Astrocyte of the cerebellum (primary cell): ENCODE measurements around the gene SAMD8.
"Not testable (repeated sequence)": the region's sequence is repeated elsewhere in the genome, so short reads cannot be mapped to it uniquely, and the experiment has no call there.

ENCODE experiments used
- DNase-seq: peaks from one replicate; pipeline ENCODE4 v3.0.0-alpha.2; 2011; ENCODE audit warnings: low read depth
- H3K4me3 ChIP-seq: 2 replicates; pipeline ENCODE4 v1.5.1; 2011; ENCODE audit warnings: mild to moderate bottlenecking, low read depth, low read length, moderate library complexity
- CTCF ChIP-seq: IDR thresholded peaks from 2 replicates; pipeline ENCODE4 v1.5.1; 2012; ENCODE audit warnings: low read length, low read depth, moderate library complexity, mild to moderate bottlenecking; ENCODE audit errors: missing control alignments
- in situ Hi-C: cut with HindIII; loops from 2 replicates; pipeline ENCODE4 v1.10.0; 2017; ENCODE audit warnings: low sequenced_read_pairs

The SAMD8 gene

GRCh38 chr10:75212343-75212742 is 100.9 kb downstream of the SAMD8 start:
- H3K4me3 ChIP-seq = no peak overlapping the region
- DNase-seq = no peak
- no peak for TF ChIP-seq CTCF
- in situ Hi-C loops = no loop called here

- in situ Hi-C loops = no loop called here
- DNase-seq = no peak
- no peak overlapping the region for H3K4me3 ChIP-seq
- TF ChIP-seq CTCF = no peak
Observed at GRCh38 chr10:75220274-75220673, 108.8 kb downstream of the SAMD8 start.

- DNase-seq, H3K4me3 ChIP-seq, in situ Hi-C loops: not testable (repeated sequence)
Observed at GRCh38 chr10:75221492-75221891, 110.0 kb downstream of the SAMD8 start.

- no peak for TF ChIP-seq CTCF
- DNase-seq = no peak
- H3K4me3 ChIP-seq = no peak overlapping the region
- in situ Hi-C loops = no loop called here
Observed at GRCh38 chr10:75223507-75223906, 112.1 kb downstream of the SAMD8 start.

- in situ Hi-C loops = no loop called here
- no peak overlapping the region for H3K4me3 ChIP-seq
- no peak for DNase-seq
- no peak for TF ChIP-seq CTCF
Observed at GRCh38 chr10:75226095-75226494, 114.6 kb downstream of the SAMD8 start.

GRCh38 chr10:75226656-75227055 is 115.2 kb downstream of the SAMD8 start:
- in situ Hi-C loops = no loop called here

GRCh38 chr10:75228278-75228677 is 116.8 kb downstream of the SAMD8 start:
- no peak overlapping the region for H3K4me3 ChIP-seq
- TF ChIP-seq CTCF = no peak
- in situ Hi-C loops = no loop called here
- no peak for DNase-seq

More at GRCh38 chr10:75226656-75227055, 115.2 kb downstream of the SAMD8 start:
- TF ChIP-seq CTCF = no peak
- no peak overlapping the region for H3K4me3 ChIP-seq
- no peak for DNase-seq
